Peyer's patch (tissue), 4 donors: ENCODE measurements around the gene DNER. TPM values are rescaled to one million over a fixed set of nuclear protein-coding genes. Genes with fewer than 3 reads are reported as not detected.

Experiments
- DNase-seq, 3 donors: peaks; one replicate each; pipeline ENCODE4 v3.0.0-alpha.2; 2017 to 2019
- H3K27ac ChIP-seq, 4 donors: fragments of 200-600 bp; sonication (generic); one replicate each; pipeline ENCODE4 v1.5.1; 2016 to 2019
- H3K27me3 ChIP-seq, 2 donors: fragments of 200-600 bp; sonication (generic); one replicate each; pipeline ENCODE4 v1.5.1; 2019
- H3K36me3 ChIP-seq, 3 donors: fragments of 200-600 bp; sonication (generic); one replicate each; pipeline ENCODE4 v1.5.1; 2016 to 2019
- H3K4me1 ChIP-seq, 4 donors: fragments of 200-600 bp; sonication (generic); one replicate each; pipeline ENCODE4 v1.5.1; 2016 to 2019
- H3K4me3 ChIP-seq, 4 donors: fragments of 200-600 bp; sonication (generic); 1 replicate in 3 of 4; 2 replicates in 1 of 4; pipeline ENCODE4 v1.5.1; 2016 to 2019; ENCODE audit warnings: mild to moderate bottlenecking in 1 of 4
- H3K9me3 ChIP-seq, 4 donors: fragments of 200-600 bp; sonication (generic); one replicate each; pipeline ENCODE4 v1.5.1; 2016 to 2019; ENCODE audit warnings: mild to moderate bottlenecking in 1 of 4
- CTCF ChIP-seq, 6 experiments: fragments of 450-650 bp in 4 of 6; fragments of 200-600 bp in 2 of 6; sonication (generic) in 1 of 6; IDR thresholded peaks; one replicate each; pipeline ENCODE4 v1.5.1; 2017 to 2019; ENCODE audit warnings: antibody characterized with exemption in 6 of 6, mild to moderate bottlenecking in 3 of 6, moderate library complexity in 1 of 6
- POLR2A ChIP-seq, 2 donors: fragments of 450-650 bp; IDR thresholded peaks; one replicate each; pipeline ENCODE4 v1.5.1; 2017; ENCODE audit warnings: antibody characterized with exemption in 2 of 2, mild to moderate bottlenecking in 2 of 2, moderate library complexity in 2 of 2
- total RNA-seq, 4 donors: library from RNA; depleted of rRNA; stranded (reverse); fragments of >200 nt; gene quantifications; one replicate each; pipeline ENCODE4 v1.1.0, GENCODE V29; 2016

Gene DNER
- total RNA-seq, 4 donors from 2014 or later = 0.35 to 2.5 (median 1.3) TPM; not detected in 1

GRCh38 chr2:229564300-229564907 lies 150.0 kb downstream of the DNER start:
- DNase-seq = no peak
- Histone ChIP-seq H3K27me3 (no peaks in the 10 kb centered on the region), H3K36me3 (no peaks in the 10 kb centered on the region), H3K9me3 (no peaks in the 10 kb centered on the region), H3K4me3 (no peak overlapping the region), H3K4me1 (no peaks in the 10 kb centered on the region), H3K27ac (no peak overlapping the region)
- TF ChIP-seq POLR2A (IDR thresholded peaks at IDR 0.05) (no peak), CTCF (IDR thresholded peaks at IDR 0.05) (no peak)

GRCh38 chr2:229563388-229563787 lies 151.0 kb downstream of the DNER start:
- Histone ChIP-seq H3K36me3 (no peaks in the 10 kb centered on the region), H3K4me1 (no peaks in the 10 kb centered on the region), H3K27me3 (no peaks in the 10 kb centered on the region), H3K27ac (no peak overlapping the region), H3K9me3 (no peaks in the 10 kb centered on the region), H3K4me3 (no peak overlapping the region)
- no peak for TF ChIP-seq CTCF (IDR thresholded peaks at IDR 0.05)
- no peak for DNase-seq

- Histone ChIP-seq H3K27me3 (no peaks in the 10 kb centered on the region), H3K9me3 (no peaks in the 10 kb centered on the region)
- no peak for TF ChIP-seq POLR2A (IDR thresholded peaks at IDR 0.05)
- no peak for TF ChIP-seq CTCF (IDR thresholded peaks at IDR 0.05)
Observed at GRCh38 chr2:229562472-229563127, 151.8 kb downstream of the DNER start.

GRCh38 chr2:229559986-229560385 lies 154.4 kb downstream of the DNER start:
- no peaks in the 10 kb centered on the region for H3K27me3 ChIP-seq
- no peaks in the 10 kb centered on the region for H3K36me3 ChIP-seq
- H3K4me1 ChIP-seq = no peaks in the 10 kb centered on the region
- no peak overlapping the region for H3K4me3 ChIP-seq
- H3K27ac ChIP-seq = no peak overlapping the region
- TF ChIP-seq CTCF (IDR thresholded peaks at IDR 0.05) = no peak
- TF ChIP-seq POLR2A (IDR thresholded peaks at IDR 0.05) = no peak
- DNase-seq = no peak
- no peaks in the 10 kb centered on the region for H3K9me3 ChIP-seq

More at GRCh38 chr2:229562472-229563127, 151.8 kb downstream of the DNER start:
- H3K27ac ChIP-seq = no peak overlapping the region
- no peak overlapping the region for H3K4me3 ChIP-seq
- no peaks in the 10 kb centered on the region for H3K36me3 ChIP-seq
- H3K4me1 ChIP-seq = no peaks in the 10 kb centered on the region
- DNase-seq = no peak

GRCh38 chr2:229553091-229553490 lies 161.3 kb downstream of the DNER start:
- no peak for TF ChIP-seq CTCF (IDR thresholded peaks at IDR 0.05)
- no peak for TF ChIP-seq POLR2A (IDR thresholded peaks at IDR 0.05)
- no peaks in the 10 kb centered on the region for H3K36me3 ChIP-seq
- no peak for DNase-seq
- no peaks in the 10 kb centered on the region for H3K27me3 ChIP-seq
- no peak overlapping the region for H3K27ac ChIP-seq
- H3K4me3 ChIP-seq = no peak overlapping the region
- H3K9me3 ChIP-seq = no peaks in the 10 kb centered on the region
- H3K4me1 ChIP-seq = no peaks in the 10 kb centered on the region
